HepG2 (cell line): ENCODE results near the gene KRT38. TPM values are rescaled to one million over a fixed set of nuclear protein-coding genes. Genes with fewer than 3 reads are reported as not detected.

Experiments
- ATAC-seq: fragments of 200-7000 bp; cut with Tn5 transposase; 3 replicates; pipeline ENCODE4 v1.9.1; 2020; ENCODE audit warnings: mild to moderate bottlenecking, moderate library complexity
- BruUV-seq: library from RNA; stranded (reverse); fragments of 400-500 nt; replicated peaks from 2 replicates; lab custom pipeline; 2021; lab: Mats Ljungman, UMichigan
- CTCF ChIA-PET: fragments of 300-600 bp; formaldehyde crosslinking; extraction: SDS; loops from one replicate; lab custom pipeline; 2021; ENCODE audit warnings: low total read pairs, inconsistent platforms, low intra/inter-chr PET ratio; lab: Yijun Ruan, JAX
- POLR2A ChIA-PET: fragments of 350-600 bp; sonication (Branson Sonifier 250); formaldehyde crosslinking; loops from one replicate; lab custom pipeline; 2020; ENCODE audit warnings: antibody characterized with exemption, inconsistent platforms; lab: Yijun Ruan, JAX
- DNase-seq: peaks from one replicate; pipeline ENCODE4 v3.0.0-alpha.2; 2015; ENCODE audit warnings: low spot score
- FAIRE-seq: peaks from 3 replicates; lab custom pipeline; 2011; peaks lifted over from hg19 to GRCh38; lab: Jason Lieb, UNC
- H2AFZ ChIP-seq: one replicate; pipeline ENCODE4 v1.6.1; 2011; ENCODE audit warnings: low read length, inconsistent platforms
- H3K27ac ChIP-seq: fragments of 300-600 bp; 3 replicates; pipeline ENCODE4 v1.8.0; 2011; ENCODE audit warnings: mixed run types, mild to moderate bottlenecking, mixed read lengths, low read length, inconsistent platforms; ENCODE audit not compliant: insufficient read depth; ENCODE audit errors: extremely low read length
- H3K27me3 ChIP-seq, 2 experiments: fragments of 200-600 bp in 1 of 2; 2 replicates in 1 of 2; 3 replicates in 1 of 2; pipeline versions ENCODE4 v1.6.0 to v1.8.0; 2011; ENCODE audit warnings: low read length in 2 of 2, mild to moderate bottlenecking in 2 of 2, moderate library complexity in 2 of 2, inconsistent platforms in 1 of 2; ENCODE audit not compliant: insufficient read depth in 2 of 2, control insufficient read depth in 1 of 2
- H3K36me3 ChIP-seq, 2 experiments: fragments of 200-600 bp in 1 of 2; replicated peaks in 1 of 2; 2 replicates in 1 of 2; 3 replicates in 1 of 2; pipeline versions ENCODE4 v1.5.1 to v1.8.0; 2011; ENCODE audit warnings: low read length in 2 of 2, inconsistent platforms in 1 of 2; ENCODE audit not compliant: insufficient read depth in 2 of 2, control insufficient read depth in 1 of 2
- H3K4me1 ChIP-seq: 2 replicates; pipeline ENCODE4 v1.5.1; 2012; ENCODE audit warnings: low read length, inconsistent platforms; ENCODE audit not compliant: insufficient read depth
- H3K4me2 ChIP-seq: 2 replicates; pipeline ENCODE4 v1.6.0; 2011; ENCODE audit warnings: low read depth, low read length, inconsistent platforms
- H3K4me3 ChIP-seq, 3 experiments: fragments of 200-600 bp in 1 of 3; sonication (generic), shearing (Covaris generic) in 1 of 3; replicated peaks in 1 of 3; 2 replicates each; pipeline ENCODE4 v1.5.1; 2011 to 2016; ENCODE audit warnings: low read length in 3 of 3, inconsistent platforms in 2 of 3, low read depth in 2 of 3, mild to moderate bottlenecking in 2 of 3, control low read depth in 1 of 3, mixed read lengths in 1 of 3; ENCODE audit not compliant: insufficient read depth in 1 of 3
- H3K79me2 ChIP-seq: one replicate; pipeline ENCODE4 v1.6.1; 2011; ENCODE audit warnings: low read length, inconsistent platforms; ENCODE audit not compliant: insufficient read depth
- H3K9ac ChIP-seq: 2 replicates; pipeline ENCODE4 v1.6.0; 2011; ENCODE audit warnings: mild to moderate bottlenecking, low read depth, low read length, inconsistent platforms; ENCODE audit not compliant: insufficient read depth
- H3K9me3 ChIP-seq: 2 replicates; pipeline ENCODE4 v1.5.1; 2012; ENCODE audit warnings: mild to moderate bottlenecking, low read length
- H4K20me1 ChIP-seq: 2 replicates; pipeline ENCODE4 v1.6.0; 2011; ENCODE audit warnings: inconsistent platforms, mild to moderate bottlenecking, low read length, moderate library complexity; ENCODE audit not compliant: insufficient read depth
- ASH2L ChIP-seq: fragments of 300-600, 200-600 bp; sonication (generic); IDR thresholded peaks from 2 replicates; pipeline ENCODE4 v1.7.0; 2017; ENCODE audit warnings: low read depth, mild to moderate bottlenecking, moderate library complexity, mixed read lengths, low read length; ENCODE audit not compliant: insufficient read length
- BRCA1 ChIP-seq: sonication (generic); formaldehyde crosslinking; IDR thresholded peaks from 2 replicates; pipeline ENCODE4 v1.4.0; 2020; ENCODE audit warnings: missing genetic modification reagents
- GLMP ChIP-seq: sonication (generic); formaldehyde crosslinking; IDR thresholded peaks from 2 replicates; pipeline ENCODE4 v1.9.0; 2021; ENCODE audit warnings: missing genetic modification reagents, mild to moderate bottlenecking, borderline replicate concordance
- PHF20 ChIP-seq: sonication (generic); formaldehyde crosslinking; IDR thresholded peaks from 2 replicates; pipeline ENCODE4 v1.5.0; 2020; ENCODE audit warnings: mild to moderate bottlenecking, missing genetic modification reagents
- SP4 ChIP-seq: sonication (generic); formaldehyde crosslinking; IDR thresholded peaks from 2 replicates; pipeline ENCODE4 v1.8.1; 2023; ENCODE audit warnings: mild to moderate bottlenecking, missing genetic modification reagents
- SYNCRIP ChIP-seq: fragments of 200-400 bp; formaldehyde crosslinking; IDR thresholded peaks from 2 replicates; pipeline ENCODE4 v1.6.1; 2018; ENCODE audit warnings: mild to moderate bottlenecking, low read depth, low read length; ENCODE audit not compliant: insufficient read depth
- TCF7L2 ChIP-seq: IDR thresholded peaks from 2 replicates; pipeline ENCODE4 v1.6.1; 2011; ENCODE audit warnings: mild to moderate bottlenecking, low read depth, low read length, moderate library complexity
- ZBTB20 ChIP-seq: sonication (generic); formaldehyde crosslinking; IDR thresholded peaks from 2 replicates; pipeline ENCODE4 v1.8.1; 2023; ENCODE audit warnings: missing genetic modification reagents, low read depth, mild to moderate bottlenecking, borderline replicate concordance
- ZNF142 ChIP-seq: sonication (generic); formaldehyde crosslinking; IDR thresholded peaks from 2 replicates; pipeline ENCODE4 v1.4.0; 2020; ENCODE audit warnings: missing genetic modification reagents
- ZNF3 ChIP-seq: IDR thresholded peaks from 2 replicates; pipeline ENCODE4 v1.7.0; 2017; ENCODE audit warnings: inconsistent platforms
- ZNF44 ChIP-seq: sonication (generic); formaldehyde crosslinking; IDR thresholded peaks from 2 replicates; pipeline ENCODE4 v1.5.1; 2020; ENCODE audit warnings: mild to moderate bottlenecking, missing genetic modification reagents
- ZNF740 ChIP-seq: sonication (generic); formaldehyde crosslinking; IDR thresholded peaks from 2 replicates; pipeline ENCODE4 v1.4.0; 2020; ENCODE audit warnings: missing genetic modification reagents
- ZNF746 ChIP-seq: sonication (generic); formaldehyde crosslinking; IDR thresholded peaks from 2 replicates; pipeline ENCODE4 v1.8.0; 2022; ENCODE audit warnings: mild to moderate bottlenecking, missing genetic modification reagents
- WGBS: methylation state at CpG from one replicate; pipeline ENCODE4 v1.1.6; 2017; ENCODE audit warnings: low lambda C conversion rate; 5-methylcytosine and 5-hydroxymethylcytosine counted together
- in situ Hi-C: cut with HindIII; loops from 2 replicates; pipeline ENCODE4 v1.10.0; 2017; ENCODE audit warnings: low pct_unique_long_range_greater_than_20kb; ENCODE audit not compliant: extremely low pct_ligation_motif_present
- intact Hi-C: fragments of 100-400 bp; cut with micrococcal nuclease; formaldehyde crosslinking; loops from one replicate; pipeline ENCODE4 v1.10.0; 2022; ENCODE audit not compliant: unreplicated experiment
- polyA plus RNA-seq, 8 experiments: library from polyadenylated mRNA; depleted of rRNA in 3 of 8; stranded (reverse) in 7 of 8; unstranded in 1 of 8; fragments of >200 nt; fragmentation: Illumina TruSeq in 4 of 8; extraction: Trizol in 4 of 8; gene quantifications; 2 replicates each; pipeline versions ENCODE4 v1.2.1 to v1.2.3, GENCODE V29; 2011 to 2016; ENCODE audit warnings: low read depth in 4 of 8, missing spikeins in 1 of 8, mixed read lengths in 1 of 8; ENCODE audit not compliant: insufficient read depth in 1 of 8
- total RNA-seq, 5 experiments: library from RNA; depleted of rRNA; stranded (reverse); fragments of >200 nt; fragmentation: Illumina TruSeq; extraction: Trizol; gene quantifications; 2 replicates each; pipeline ENCODE4 v1.2.3, GENCODE V29; 2016; ENCODE audit warnings: low read depth in 1 of 5

Gene KRT38
- total and polyA plus RNA-seq, 2 of the 13 experiments (the other 11 are each of a cell fraction or from before 2014, with no cell fraction given): not detected

GRCh38 chr17:41481036-41481435 is 40.3 kb upstream of the KRT38 start, which contains the start of gene KRT35 (continued):
- no peak for TF ChIP-seq SYNCRIP

GRCh38 chr17:41480581-41480980 is 39.8 kb upstream of the KRT38 start:
- H3K9ac ChIP-seq: no peak overlapping the region
- intact Hi-C loops: no loop called here
- DNase-seq (no peak), FAIRE-seq (no peak), ATAC-seq (no peak)
- H3K27ac ChIP-seq: no peak overlapping the region
- H3K27me3 ChIP-seq: peaks cover 1 to 36% of the 10 kb centered on the region in 2 experiments; a peak in 3 of 5 replicates
- no peaks in the 10 kb centered on the region for H3K36me3 ChIP-seq
- ChIA-PET CTCF (no interaction called here), POLR2A (no interaction called here)
- WGBS: 60% methylated on average over 10 of the region's 10 CpGs
- H2AFZ ChIP-seq: no peak overlapping the region
- TF ChIP-seq ZNF746 (CRISPR knock-in tag) (no peak), GLMP (CRISPR knock-in tag) (no peak), ZNF44 (CRISPR knock-in tag) (no peak), ZNF740 (no peak), ASH2L (no peak), SP4 (no peak), ZNF142 (CRISPR knock-in tag) (no peak), TCF7L2 (no peak), BRCA1 (no peak), ZNF3 (CRISPR knock-in tag) (no peak), ZBTB20 (CRISPR knock-in tag) (no peak), PHF20 (CRISPR knock-in tag) (no peak)
- H3K79me2 ChIP-seq: no peaks in the 10 kb centered on the region
- H3K4me1 ChIP-seq: no peaks in the 10 kb centered on the region
- no peaks in the 10 kb centered on the region for H4K20me1 ChIP-seq
- no TSS peak for BruUV-seq
- in situ Hi-C loops: no loop called here
- no peak overlapping the region for H3K4me2 ChIP-seq
- H3K9me3 ChIP-seq: no peaks in the 10 kb centered on the region
- H3K4me3 ChIP-seq: no peak overlapping the region
